Activated T-cell treated with anti-CD3 and anti-CD28 coated beads, Interleukin-2, amount 50 U/mL, for 24 hours (primary cell): ENCODE measurements around the gene PHRF1.

Experiments used
- DNase-seq: peaks from one replicate; pipeline ENCODE4 v3.0.0-alpha.2; 2020
- H3K27ac Mint-ChIP-seq: 2 replicates; pipeline ENCODE4 v1.8.0; 2020; ENCODE audit warnings: mild to moderate bottlenecking, mixed read lengths
- H3K27me3 Mint-ChIP-seq: 2 replicates; pipeline ENCODE4 v1.8.0; 2020; ENCODE audit warnings: mixed read lengths
- H3K36me3 Mint-ChIP-seq: 2 replicates; pipeline ENCODE4 v1.8.0; 2020; ENCODE audit warnings: low read depth, mixed read lengths
- H3K4me1 Mint-ChIP-seq: 2 replicates; pipeline ENCODE4 v1.8.0; 2020; ENCODE audit warnings: low read depth, mixed read lengths
- H3K4me3 Mint-ChIP-seq: 2 replicates; pipeline ENCODE4 v1.8.0; 2020; ENCODE audit warnings: mild to moderate bottlenecking, moderate library complexity, mixed read lengths
- H3K9me3 Mint-ChIP-seq: 2 replicates; pipeline ENCODE4 v1.8.0; 2020; ENCODE audit warnings: mixed read lengths

The PHRF1 gene

GRCh38 chr11:606245-606644 is 30.0 kb downstream of the PHRF1 start:
- H3K36me3 Mint-ChIP-seq, result peaks cover 85% of the 10 kb centered on the region
- H3K4me1 Mint-ChIP-seq, result no peaks in the 10 kb centered on the region
- DNase-seq, result no peak
- H3K27ac Mint-ChIP-seq, result peak overlapping the region; percentile 50
- H3K9me3 Mint-ChIP-seq, result no peaks in the 10 kb centered on the region
- H3K4me3 Mint-ChIP-seq, result no peak overlapping the region
- no peaks in the 10 kb centered on the region for H3K27me3 Mint-ChIP-seq

- H3K27me3 Mint-ChIP-seq, result no peaks in the 10 kb centered on the region
- H3K4me1 Mint-ChIP-seq, result no peaks in the 10 kb centered on the region
- H3K36me3 Mint-ChIP-seq, result peaks cover 85% of the 10 kb centered on the region
- no peak for DNase-seq
- no peak overlapping the region for H3K4me3 Mint-ChIP-seq
- H3K9me3 Mint-ChIP-seq, result no peaks in the 10 kb centered on the region
- peak overlapping the region; percentile 45 for H3K27ac Mint-ChIP-seq
Measured at GRCh38 chr11:607020-607780, 30.9 kb downstream of the PHRF1 start.

DNA sequence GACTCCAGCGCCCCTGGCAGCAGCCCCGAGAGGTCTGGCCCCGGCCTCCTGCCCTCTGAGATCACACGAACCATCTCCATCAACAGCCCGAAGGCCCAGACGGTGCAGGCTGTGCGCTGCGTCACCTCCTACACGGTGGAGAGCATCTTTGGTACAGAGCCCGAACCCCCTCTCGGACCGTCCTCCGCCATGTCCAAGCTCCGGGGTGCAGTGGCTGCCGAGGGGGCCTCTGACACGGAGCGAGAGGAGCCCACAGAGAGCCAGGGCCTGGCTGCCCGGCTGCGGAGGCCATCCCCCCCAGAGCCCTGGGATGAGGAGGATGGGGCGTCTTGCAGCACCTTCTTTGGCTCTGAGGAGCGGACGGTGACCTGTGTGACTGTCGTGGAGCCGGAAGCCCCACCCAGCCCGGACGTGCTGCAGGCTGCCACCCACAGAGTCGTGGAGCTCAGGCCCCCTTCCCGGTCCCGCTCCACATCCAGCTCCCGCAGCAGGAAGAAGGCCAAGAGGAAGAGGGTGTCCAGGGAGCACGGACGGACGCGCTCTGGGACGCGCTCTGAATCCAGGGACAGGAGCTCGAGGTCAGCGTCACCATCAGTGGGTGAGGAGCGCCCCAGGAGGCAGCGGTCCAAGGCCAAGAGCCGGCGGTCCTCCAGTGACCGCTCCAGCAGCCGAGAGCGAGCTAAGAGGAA is 31.8 kb downstream of the PHRF1 start:
- Mint-ChIP-seq H3K27me3 (no peaks in the 10 kb centered on the region), H3K4me3 (no peak overlapping the region), H3K36me3 (peaks cover 87% of the 10 kb centered on the region), H3K4me1 (peaks cover 2% of the 10 kb centered on the region), H3K27ac (peak overlapping the region; percentile 57), H3K9me3 (no peaks in the 10 kb centered on the region)
- no peak for DNase-seq

DNA sequence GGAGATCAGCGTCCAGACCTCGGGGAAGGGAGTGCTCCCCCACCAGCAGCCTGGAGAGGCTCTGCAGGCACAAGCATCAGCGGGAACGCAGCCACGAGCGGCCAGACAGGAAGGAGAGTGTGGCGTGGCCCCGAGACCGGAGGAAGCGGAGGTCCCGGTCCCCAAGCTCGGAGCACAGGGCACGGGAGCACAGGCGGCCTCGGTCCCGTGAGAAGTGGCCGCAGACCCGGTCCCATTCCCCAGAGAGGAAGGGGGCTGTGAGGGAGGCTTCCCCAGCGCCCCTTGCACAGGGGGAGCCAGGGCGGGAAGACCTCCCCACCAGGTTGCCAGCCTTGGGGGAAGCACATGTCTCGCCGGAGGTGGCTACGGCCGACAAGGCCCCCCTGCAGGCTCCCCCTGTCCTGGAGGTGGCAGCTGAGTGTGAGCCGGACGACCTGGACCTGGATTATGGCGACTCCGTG is 32.6 kb downstream of the PHRF1 start:
- no peak for DNase-seq
- Mint-ChIP-seq H3K27ac (peak overlapping the region; percentile 57), H3K4me3 (no peak overlapping the region), H3K9me3 (no peaks in the 10 kb centered on the region), H3K4me1 (peaks cover 7% of the 10 kb centered on the region), H3K36me3 (peaks cover 84% of the 10 kb centered on the region), H3K27me3 (no peaks in the 10 kb centered on the region)

GRCh38 chr11:609341-609811 is 33.1 kb downstream of the PHRF1 start:
- Mint-ChIP-seq H3K27me3 (no peaks in the 10 kb centered on the region), H3K27ac (no peak overlapping the region), H3K9me3 (no peaks in the 10 kb centered on the region), H3K4me3 (no peak overlapping the region), H3K4me1 (peaks cover 13% of the 10 kb centered on the region), H3K36me3 (peaks cover 82% of the 10 kb centered on the region)
- no peak for DNase-seq

DNA sequence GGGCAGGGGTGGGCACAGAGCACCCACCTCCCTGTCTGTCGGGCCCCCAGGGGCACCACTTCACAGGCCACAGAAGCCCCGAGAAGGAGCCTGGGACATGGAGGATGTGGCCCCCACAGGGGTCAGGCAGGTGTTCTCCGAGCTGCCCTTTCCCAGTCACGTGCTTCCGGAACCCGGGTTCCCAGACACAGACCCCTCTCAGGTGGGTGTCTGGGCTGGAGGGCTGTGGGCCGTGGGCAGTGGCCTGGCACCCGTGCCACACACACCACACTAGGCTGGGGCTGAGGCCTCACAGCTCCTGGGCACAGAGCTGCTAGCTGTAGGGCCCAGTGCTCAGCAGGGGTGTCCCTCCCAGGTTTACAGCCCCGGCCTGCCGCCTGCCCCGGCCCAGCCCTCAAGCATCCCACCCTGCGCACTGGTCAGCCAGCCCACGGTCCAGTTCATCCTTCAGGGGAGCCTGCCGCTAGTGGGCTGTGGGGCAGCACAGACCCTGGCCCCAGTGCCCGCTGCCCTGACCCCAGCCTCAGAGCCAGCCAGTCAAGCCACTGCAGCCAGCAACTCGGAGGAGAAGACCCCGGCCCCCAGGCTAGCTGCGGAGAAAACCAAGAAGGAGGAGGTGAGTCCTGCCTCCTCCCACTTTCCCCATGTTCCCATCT is 34.0 kb downstream of the PHRF1 start:
- H3K9me3 Mint-ChIP-seq, result no peaks in the 10 kb centered on the region
- H3K27me3 Mint-ChIP-seq, result no peaks in the 10 kb centered on the region
- DNase-seq, result no peak
- H3K27ac Mint-ChIP-seq, result no peak overlapping the region
- H3K4me3 Mint-ChIP-seq, result no peak overlapping the region
- peaks cover 18% of the 10 kb centered on the region for H3K4me1 Mint-ChIP-seq
- H3K36me3 Mint-ChIP-seq, result peaks cover 78% of the 10 kb centered on the region

GRCh38 chr11:611001-611996 is 35.0 kb downstream of the PHRF1 start:
- H3K27ac Mint-ChIP-seq, result peak overlapping the region; percentile 80
- peaks cover 73% of the 10 kb centered on the region for H3K36me3 Mint-ChIP-seq
- DNase-seq, result no peak
- H3K4me3 Mint-ChIP-seq, result no peak overlapping the region
- H3K9me3 Mint-ChIP-seq, result no peaks in the 10 kb centered on the region
- H3K27me3 Mint-ChIP-seq, result no peaks in the 10 kb centered on the region
- peaks cover 23% of the 10 kb centered on the region for H3K4me1 Mint-ChIP-seq

- no peak for DNase-seq
- Mint-ChIP-seq H3K27me3 (no peaks in the 10 kb centered on the region), H3K4me3 (no peak overlapping the region), H3K27ac (peak overlapping the region; percentile 80), H3K9me3 (no peaks in the 10 kb centered on the region), H3K4me1 (peaks cover 26% of the 10 kb centered on the region), H3K36me3 (peaks cover 63% of the 10 kb centered on the region)
Measured at GRCh38 chr11:612201-612960, 36.1 kb downstream of the PHRF1 start.

DNA sequence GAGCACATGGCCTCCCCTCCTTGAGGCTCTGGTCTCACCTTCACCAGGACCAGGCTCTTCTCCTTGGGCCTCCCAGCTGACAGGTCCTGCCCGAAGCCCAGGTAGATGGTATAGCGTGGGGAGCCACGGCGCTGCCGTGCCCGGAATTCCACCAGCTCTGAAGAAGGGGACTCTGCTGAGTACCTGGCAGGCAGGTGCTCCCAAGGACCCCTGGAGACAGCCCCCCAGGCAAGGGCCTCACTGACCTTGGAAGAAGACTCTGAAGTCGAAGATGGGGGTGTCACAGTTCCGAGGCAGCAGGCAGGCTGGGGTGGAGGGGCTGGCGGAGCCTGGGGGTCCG is 36.7 kb downstream of the PHRF1 start:
- Mint-ChIP-seq H3K27ac (peak overlapping the region; percentile 80), H3K4me1 (peaks cover 26% of the 10 kb centered on the region), H3K9me3 (no peaks in the 10 kb centered on the region), H3K36me3 (peaks cover 59% of the 10 kb centered on the region), H3K4me3 (no peak overlapping the region), H3K27me3 (no peaks in the 10 kb centered on the region)
- no peak for DNase-seq

DNA sequence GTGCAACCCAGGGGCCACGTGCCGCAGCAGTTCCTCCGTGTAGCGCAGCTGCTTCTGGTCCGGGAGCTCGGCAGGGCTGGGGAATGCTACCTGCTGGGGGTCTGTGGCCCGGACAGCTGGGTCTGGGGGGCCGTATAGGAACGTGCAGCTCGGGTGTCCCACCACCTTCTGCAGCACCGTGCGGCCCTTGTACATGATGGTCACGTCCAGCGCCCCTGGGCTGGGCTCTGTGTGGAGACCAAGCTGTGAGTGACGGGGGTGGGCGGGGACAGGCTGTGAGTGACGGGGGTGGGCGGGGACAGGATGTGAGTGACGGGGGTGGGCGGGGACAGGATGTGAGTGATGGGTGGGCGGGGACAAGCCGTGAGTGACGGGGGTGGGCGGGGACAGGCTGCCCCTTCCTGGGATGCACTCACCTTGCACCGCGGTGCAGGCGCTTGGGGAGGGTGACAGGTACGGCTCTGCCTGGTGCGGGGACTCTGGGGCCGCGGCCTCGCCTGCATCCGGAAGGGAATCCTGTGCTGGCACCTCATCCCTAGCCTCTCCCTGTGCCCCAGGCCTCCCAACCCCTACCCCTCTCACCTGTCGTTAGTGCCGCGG is 37.2 kb downstream of the PHRF1 start:
- peaks cover 57% of the 10 kb centered on the region for H3K36me3 Mint-ChIP-seq
- H3K4me1 Mint-ChIP-seq, result peaks cover 26% of the 10 kb centered on the region
- peak; percentile 84 for DNase-seq
- H3K27me3 Mint-ChIP-seq, result no peaks in the 10 kb centered on the region
- H3K9me3 Mint-ChIP-seq, result no peaks in the 10 kb centered on the region
- peak overlapping the region; percentile 91 for H3K27ac Mint-ChIP-seq
- H3K4me3 Mint-ChIP-seq, result no peak overlapping the region

GRCh38 chr11:614021-614622 is 37.9 kb downstream of the PHRF1 start:
- Mint-ChIP-seq H3K27ac (peak overlapping the region; percentile 91), H3K36me3 (peaks cover 53% of the 10 kb centered on the region), H3K4me3 (peak overlapping the region; percentile 64), H3K4me1 (peaks cover 26% of the 10 kb centered on the region), H3K9me3 (no peaks in the 10 kb centered on the region), H3K27me3 (no peaks in the 10 kb centered on the region)
- no peak for DNase-seq

- DNase-seq, result no peak
- H3K4me3 Mint-ChIP-seq, result peak overlapping the region; percentile 80
- peaks cover 26% of the 10 kb centered on the region for H3K4me1 Mint-ChIP-seq
- H3K36me3 Mint-ChIP-seq, result peaks cover 47% of the 10 kb centered on the region
- no peaks in the 10 kb centered on the region for H3K9me3 Mint-ChIP-seq
- no peaks in the 10 kb centered on the region for H3K27me3 Mint-ChIP-seq
- H3K27ac Mint-ChIP-seq, result peak overlapping the region; percentile 94
Measured at GRCh38 chr11:614623-615503, 38.6 kb downstream of the PHRF1 start.
